OCI-LY1 (cell line): ENCODE measurements around the gene WDR55.

Experiments used
- CTCF ChIP-seq: fragments of 200-600 bp; sonication (generic), shearing (Covaris generic); IDR thresholded peaks from 2 replicates; pipeline ENCODE4 v1.5.1; 2017; ENCODE audit warnings: mild to moderate bottlenecking, antibody characterized with exemption, low read length, moderate library complexity, mixed read lengths
- EZH2 ChIP-seq: fragments of 200-600 bp; sonication (generic), shearing (Covaris generic); IDR thresholded peaks from 2 replicates; pipeline ENCODE4 v1.8.0; 2017; ENCODE audit warnings: borderline replicate concordance, mixed run types, mild to moderate bottlenecking, antibody characterized with exemption, low read length, moderate library complexity, mixed read lengths

DNA sequence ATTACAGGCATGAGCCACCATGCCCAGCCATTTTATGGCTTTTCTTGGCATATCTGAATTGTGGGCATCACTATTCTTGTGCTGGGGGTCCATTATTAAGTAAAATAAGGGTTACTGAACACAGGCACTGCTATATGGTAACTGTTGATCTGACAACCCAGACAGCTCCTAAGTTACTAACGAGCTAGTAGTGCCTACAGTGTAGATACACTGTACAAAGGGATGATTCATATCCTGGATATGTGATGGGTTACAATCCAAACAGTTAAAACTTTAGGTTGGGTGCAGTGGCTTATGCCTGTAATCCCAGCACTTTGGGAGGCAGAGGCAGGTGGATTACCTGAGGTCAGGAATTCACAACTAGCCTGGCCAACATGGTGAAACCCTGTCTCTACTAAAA lies 36.0 kb upstream of the WDR55 start:
- no peak for TF ChIP-seq CTCF
- no peak for TF ChIP-seq EZH2
